GM18520 (cell line): ENCODE measurements around the gene MPST.

Experiments used
- ATAC-seq: cut with Tn5 transposase; IDR thresholded peaks from one replicate; pipeline ENCODE4 v1.9.1; 2021; ENCODE audit not compliant: unreplicated experiment

Gene MPST

DNA sequence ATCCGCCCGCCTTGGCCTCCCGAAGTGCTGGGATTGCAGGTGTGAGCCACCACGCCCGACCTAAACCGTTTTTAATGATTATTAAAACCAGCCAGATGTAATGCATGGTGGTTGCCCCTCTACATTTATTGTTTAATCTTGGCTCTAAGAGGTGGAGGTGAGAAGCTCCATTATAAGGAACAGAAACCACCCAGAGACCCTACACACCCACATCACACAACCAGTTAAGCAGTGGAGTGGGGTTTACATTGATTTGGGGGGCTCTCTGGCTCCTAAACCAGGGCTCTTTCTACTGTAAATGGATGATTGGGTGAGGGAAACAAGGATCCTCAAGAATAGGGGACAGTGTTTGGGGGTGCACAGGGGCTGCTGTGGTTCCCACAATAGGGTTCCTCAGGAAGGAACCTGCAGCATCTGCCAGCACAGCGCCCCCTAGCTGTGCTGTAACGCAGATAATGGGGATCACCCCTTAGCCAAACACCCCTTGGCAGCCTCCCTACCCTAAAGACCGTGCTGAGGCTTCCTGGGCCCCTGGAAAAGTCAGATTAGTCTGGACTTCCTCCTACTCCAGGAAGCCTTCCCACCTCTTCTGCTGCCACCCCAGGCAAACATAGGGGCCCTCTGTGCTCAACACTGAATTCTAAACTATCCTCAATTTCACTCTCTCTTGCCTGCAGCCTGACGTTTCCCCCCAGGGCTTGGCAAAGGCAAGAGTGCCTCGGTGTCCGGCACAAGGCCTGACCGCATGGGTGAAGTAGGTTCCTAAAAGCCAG lies 2.4 kb downstream of the MPST start:
- no peak for ATAC-seq

DNA sequence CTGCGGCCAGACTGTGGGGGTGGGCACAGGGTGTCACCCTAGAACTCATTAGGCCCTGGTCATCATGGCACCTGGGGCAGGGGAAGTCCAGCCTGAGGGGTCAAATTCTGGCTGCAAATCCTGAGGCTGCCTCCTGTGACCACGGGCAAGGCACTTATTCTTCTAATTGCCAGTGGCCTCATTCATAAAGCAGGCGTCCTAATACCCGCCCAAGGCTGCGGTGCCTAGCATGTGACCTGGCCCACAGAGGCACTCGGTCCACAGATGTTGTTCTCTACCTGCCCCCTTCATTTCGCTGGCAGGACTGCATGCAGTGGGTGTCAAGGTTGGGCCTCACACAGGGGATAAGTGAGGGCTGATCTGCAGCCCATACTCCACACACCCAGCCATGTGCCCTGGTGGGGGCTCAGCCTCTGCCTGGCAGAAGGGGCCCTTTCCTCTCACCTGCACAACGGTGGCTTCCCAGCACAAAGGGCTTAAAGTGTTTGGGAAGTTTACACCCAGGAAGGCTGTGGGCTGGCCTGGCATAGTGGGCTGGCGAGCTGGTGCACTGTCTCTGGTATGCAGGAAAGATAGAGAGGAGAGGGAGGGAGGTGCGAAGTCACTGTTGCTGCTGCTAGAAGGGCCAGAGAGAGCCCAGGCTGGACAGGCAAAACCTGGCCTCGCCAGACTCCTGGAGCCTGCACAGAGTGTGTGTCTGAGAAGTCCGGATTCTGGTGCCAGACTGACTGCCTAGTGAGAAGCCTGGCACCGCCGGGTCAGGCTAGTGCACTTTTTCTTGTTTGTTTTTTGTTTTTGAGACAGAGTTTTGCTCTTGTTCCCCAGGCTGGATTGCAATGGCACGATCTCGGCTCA lies 3.2 kb downstream of the MPST start:
- no peak for ATAC-seq

DNA sequence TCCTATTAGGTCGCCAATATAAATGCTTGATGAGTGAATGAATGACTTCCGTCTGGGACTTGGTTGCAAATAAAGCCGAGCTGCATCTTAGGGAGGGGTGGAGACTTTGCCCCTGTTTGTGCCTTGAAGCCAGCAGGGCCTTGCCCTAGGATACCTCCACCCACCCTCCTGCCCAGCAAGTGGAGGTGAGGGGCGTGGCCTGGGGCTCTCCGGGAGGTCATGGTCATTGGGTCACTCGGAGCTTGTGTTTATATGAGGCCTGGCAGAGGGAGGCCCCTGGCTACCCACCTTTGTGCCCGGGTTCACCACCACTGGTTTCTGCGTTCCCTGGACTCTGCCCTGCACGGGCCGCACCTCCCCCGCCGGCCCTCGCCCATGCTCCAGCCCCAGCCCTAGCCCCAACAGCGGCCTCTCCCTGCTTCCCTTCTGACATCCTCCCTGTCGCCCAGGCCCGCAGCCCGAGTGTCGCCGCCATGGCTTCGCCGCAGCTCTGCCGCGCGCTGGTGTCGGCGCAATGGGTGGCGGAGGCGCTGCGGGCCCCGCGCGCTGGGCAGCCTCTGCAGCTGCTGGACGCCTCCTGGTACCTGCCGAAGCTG lies 4.3 kb downstream of the MPST start:
- ATAC-seq: no peak

DNA sequence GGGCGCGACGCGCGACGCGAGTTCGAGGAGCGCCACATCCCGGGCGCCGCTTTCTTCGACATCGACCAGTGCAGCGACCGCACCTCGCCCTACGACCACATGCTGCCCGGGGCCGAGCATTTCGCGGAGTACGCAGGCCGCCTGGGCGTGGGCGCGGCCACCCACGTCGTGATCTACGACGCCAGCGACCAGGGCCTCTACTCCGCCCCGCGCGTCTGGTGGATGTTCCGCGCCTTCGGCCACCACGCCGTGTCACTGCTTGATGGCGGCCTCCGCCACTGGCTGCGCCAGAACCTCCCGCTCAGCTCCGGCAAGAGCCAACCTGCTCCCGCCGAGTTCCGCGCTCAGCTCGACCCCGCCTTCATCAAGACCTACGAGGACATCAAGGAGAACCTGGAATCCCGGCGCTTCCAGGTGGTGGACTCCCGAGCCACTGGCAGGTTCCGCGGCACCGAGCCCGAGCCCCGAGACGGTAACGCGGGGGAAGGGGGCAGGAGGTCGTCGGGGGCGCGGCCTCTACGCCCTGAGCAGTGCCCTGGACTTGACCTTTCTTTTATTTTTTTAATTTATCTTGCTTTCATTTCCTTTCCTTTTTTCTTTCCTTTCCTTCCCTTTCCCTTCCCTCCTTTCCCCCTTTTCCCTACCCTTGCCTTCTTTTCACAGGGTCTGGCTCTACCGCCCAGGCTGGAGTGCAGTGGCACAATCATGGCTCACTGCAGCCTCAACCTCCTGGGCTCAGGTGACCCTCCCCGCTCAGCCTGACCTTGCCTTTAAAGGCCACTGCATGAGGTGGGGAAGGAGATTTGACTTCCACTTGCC lies 5.0 kb downstream of the MPST start:
- no peak for ATAC-seq

DNA sequence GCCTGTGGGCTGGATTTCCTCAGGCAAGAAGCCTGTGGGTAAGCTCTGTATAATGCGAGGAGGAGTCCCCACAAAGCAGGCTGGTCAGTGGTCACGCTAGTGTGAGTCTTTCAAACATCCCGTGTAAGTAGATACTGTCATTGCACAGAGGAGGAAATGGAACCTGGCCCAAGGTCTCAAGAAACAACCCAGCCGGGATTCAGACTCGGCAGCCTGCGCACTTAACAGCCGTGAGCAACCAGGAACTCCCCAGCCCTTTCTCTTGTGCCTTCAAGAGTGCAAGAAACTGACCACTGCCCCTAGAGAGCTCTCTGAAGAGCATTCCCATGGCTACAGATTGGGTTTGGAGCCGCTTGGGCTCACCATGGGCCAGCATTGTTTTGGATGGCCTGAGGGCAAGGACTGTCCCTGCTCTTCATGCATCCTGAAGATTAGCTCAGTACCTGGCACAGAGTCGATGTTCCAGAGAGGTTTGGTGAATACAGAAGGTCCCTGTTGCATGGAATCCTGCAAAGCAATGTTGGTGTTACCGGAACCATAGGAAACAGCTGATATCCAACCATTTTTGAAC lies 6.0 kb downstream of the MPST start:
- no peak for ATAC-seq

DNA sequence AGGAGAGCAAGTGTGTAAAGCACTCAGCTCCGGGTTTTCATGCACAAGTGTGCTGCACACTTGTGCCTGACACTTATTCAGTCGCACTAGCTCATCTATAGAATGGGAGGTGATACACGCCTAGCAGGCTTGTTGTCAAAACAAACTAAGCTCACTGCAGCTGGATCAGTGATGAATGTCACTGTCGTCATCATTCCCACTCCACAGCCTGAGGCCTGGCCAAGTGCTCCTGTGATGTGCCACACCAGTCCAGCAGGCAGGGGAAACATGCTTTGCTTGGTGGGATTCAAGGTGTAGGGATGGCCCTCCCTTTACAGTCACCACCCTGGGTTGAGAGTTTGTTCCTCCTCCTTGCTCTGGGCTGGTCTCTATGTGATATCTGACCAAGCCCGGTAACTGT lies 6.8 kb downstream of the MPST start:
- no peak for ATAC-seq

DNA sequence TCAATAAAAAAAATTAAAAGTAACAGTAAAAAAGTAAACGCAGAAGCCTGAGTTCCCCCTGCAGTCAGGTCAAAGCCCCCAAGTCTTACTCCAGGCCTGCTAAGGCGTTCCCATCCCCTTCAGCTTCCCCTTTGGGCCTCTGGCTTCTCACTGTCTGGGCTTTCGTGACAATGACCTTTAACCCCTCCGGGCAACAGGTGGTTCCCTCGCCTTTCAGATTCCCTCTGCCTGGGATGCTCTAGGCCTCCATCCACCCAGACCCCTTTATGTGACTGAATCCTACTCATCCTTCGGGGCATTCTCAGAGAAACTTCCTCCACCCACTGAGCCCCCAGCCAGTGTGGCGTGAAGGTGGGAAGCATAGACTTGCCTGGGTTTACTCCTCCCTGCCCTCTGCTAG lies 8.0 kb downstream of the MPST start:
- no peak for ATAC-seq

DNA sequence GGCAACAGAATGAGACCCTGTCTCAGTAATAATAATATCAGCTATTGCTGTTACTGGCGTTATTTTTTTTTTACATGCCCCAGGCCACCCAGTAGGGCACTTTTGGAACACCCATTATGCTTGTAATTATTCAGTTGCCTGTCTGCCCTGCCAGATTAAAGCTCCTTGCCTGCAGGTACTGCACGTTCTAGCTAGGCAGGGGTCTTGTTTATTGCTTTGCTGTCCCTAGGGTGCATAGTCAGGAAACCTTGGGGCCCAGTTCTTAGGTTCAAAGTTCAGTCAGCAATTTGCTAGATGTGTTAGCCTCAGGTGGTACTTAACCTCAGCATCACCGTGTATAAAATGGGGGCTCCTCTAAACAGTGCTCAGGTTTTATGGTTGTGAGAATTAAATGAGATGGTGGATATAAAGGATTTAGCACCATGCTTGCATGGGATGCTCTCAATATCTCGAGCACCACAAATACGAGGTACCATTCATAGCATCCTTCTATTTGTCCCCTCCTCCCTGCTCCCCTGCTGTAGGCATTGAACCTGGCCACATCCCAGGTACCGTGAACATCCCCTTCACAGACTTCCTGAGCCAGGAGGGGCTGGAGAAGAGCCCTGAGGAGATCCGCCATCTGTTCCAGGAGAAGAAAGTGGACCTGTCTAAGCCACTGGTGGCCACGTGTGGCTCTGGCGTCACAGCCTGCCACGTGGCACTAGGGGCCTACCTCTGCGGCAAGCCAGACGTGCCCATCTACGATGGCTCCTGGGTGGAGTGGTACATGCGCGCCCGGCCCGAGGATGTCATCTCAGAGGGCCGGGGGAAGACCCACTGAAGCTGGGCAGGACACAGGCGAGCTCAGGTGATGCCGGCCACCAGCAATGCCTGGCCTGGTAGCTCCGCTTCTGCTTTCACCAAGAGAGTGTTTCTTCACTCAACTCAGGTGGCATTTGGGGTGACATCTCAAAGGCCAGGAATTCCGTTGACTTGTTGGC lies 9.4 kb downstream of the MPST start:
- no peak for ATAC-seq

DNA sequence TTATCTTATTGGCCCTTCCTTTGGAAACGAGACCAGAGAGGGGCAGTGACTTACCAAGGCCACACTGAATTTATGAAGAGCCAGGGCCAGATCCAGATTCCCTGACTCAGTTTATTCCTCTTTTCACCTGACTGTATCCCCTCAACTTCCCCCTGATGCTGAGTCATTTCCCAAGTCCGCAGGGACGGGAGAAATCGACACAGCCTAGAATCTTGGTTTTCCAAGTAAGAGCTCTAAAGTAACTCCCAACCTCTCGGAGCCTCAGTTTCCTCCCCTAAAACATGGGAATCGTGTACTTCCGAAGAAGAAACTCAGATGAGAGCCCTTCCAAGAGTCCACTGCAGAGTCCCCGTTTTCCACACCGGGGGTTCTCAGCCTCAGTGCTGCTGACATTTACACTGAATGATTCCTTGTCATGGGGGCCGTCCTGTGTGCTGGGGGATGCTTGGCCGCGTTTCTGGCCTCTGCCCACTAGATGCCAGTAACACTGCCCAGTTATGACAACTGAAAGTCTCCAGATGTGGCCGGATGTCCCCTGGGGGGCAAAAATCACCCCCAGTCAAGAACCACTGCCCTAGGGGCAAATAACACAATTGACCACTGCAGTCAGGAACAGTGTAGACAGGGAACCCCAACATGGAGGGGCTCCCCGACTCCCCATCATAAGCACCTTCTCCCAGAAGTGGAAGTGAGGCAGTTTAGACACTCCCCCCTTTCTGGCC lies 11.2 kb downstream of the MPST start:
- ATAC-seq: no peak

DNA sequence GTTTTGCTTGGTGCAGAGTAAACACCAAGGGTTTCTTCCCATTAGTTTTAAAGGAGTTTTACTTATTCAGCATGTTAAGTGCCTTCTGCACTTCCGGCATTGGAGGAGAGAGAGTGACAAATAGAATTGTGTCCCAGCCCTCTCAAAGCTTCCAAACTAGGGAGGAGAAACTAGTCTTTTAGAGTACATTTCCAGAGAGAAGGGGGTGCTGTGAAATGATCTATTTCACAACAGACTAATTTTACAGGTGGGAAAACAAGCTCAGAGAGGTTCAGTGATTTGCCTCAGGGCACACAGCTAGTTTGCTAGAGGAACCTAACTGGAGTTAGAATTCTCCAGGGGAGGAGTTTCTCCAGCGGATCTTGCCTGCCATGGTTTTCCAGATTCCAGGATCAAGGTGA lies 12.6 kb downstream of the MPST start:
- no peak for ATAC-seq

DNA sequence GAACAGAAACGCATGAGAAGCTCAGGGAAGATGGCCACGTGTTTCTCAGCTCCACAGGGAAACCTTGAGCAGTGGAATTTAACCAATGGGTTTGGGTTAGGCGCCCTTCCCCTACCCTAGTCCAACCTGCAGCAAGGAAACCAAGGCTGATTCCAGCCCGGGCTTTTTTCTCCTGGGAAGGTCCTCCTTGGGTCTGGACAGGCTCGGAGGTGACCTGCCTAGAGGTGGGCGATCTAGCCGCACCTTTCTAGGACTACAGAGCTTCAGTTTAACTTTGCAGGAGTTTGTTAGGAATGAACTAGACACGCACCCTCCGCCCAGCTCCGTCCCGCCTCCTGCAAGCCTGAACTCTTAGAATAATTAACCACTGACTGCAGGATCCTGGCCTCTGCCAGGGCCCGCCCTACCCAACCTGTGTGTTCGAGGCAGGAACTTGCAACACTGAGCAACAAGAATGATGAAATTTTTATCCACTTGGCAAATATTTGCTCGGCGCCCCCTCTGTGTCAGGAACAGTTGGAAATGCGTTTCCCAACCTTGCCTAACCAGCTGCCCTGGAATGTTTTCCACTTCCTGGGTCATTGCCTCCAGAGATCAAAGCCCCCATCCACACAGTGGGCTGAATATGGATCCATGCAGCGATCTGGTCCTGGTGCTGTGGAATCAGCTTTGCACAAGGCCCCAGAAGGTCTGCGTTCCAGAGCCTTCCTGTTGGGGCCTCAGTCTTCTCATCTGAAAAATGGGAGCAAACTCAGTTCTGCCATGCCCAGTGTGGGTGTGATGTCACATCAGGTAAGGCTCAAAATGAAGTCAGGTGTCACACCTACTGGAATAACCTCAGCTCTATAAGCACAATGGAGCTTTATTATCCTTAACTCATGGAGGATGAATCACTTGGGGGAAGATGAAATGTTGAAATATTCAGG lies 13.3 kb downstream of the MPST start:
- ATAC-seq: no peak

DNA sequence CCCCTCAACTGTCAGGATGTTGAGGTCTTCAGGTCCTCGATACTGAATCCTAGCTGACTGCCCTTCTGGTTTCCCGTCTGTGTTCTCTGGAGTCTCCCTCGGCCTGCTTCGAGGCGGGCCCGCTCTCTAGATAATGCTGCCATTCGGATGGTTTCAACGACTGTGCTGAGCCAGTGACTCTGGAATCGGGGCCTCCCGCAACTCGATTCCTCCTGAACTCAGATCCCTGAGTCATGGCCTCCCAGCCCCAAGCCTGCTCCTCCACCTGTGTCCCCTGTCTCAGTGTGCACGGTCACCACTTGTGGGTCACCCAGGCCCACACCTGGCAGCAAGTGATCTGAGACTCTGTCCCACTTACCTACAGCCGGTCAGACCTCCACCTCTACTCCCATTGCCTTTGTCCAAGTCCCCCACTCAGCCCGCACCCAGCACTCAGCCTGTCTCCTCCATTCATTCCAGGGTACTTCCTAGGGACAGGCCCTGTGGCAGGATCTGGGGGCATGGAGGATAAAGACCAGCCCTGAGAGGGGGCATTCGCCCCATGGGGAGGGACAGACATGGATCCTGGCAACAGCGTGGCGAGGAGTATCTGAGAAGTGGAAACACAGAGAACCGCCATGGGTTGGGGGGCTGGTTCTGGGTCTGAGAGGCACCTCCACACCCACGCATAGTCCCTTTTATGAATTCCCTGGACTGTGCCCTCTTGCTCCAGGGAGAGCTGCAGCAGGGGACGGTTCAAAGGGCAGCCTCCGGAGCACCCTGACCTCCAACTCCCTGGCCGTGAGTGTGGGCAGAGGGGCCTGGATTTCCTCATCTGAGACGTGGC lies 14.3 kb downstream of the MPST start:
- ATAC-seq: no peak

DNA sequence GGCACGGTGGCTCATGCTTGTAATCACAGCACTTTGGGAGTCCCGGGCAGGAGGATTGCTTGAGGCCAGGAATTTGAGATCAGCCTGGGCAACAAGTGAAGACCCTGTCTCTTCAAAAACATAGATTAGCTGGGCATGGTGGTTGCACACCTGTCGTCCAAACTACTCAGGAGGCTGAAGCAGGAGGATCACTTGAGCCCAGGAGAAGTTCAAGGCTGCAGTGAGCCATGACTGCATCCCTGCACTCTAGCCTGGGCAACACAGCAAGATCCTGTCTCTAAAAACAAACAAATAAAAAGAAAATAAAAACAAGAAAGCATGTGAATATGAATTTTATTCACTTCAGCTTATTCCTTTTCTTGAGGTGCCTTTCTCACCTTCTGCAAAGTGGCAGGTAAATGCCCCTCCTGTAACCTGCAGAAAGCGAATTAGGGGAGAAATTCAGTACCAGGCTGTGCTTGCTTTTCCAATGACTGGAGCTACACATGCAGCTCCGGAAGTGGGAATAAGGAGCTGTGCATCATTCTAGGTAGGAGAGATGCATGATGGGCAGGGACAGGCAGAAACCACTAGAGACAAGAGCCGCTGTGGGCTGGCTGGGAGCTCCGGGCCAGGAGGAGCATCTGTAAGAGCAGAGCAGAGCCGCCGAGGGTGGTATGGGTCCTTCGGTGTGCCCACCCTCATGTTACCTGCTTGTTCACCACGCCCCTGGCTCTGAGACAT lies 17.3 kb downstream of the MPST start:
- no peak for ATAC-seq

DNA sequence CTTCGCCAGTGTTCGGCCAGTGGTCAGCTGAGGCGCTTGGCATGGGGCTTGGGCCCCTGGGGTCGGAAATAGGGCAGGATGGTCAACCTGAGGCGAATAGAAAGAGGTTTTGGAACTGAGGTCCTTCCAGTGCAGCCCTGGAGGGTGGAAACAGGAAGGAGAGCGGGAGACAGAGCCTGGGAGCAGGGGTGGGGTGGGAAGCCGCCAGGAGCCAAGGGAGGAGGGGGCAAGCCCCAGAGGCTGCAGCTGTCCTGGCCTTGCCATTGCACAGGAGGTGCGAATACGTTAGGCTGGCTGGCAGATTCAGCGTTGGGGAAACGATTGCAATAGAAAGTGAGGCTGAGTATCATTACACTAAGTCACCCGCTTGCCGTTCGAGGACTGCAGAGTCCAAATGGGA lies 18.1 kb downstream of the MPST start:
- ATAC-seq: no peak

DNA sequence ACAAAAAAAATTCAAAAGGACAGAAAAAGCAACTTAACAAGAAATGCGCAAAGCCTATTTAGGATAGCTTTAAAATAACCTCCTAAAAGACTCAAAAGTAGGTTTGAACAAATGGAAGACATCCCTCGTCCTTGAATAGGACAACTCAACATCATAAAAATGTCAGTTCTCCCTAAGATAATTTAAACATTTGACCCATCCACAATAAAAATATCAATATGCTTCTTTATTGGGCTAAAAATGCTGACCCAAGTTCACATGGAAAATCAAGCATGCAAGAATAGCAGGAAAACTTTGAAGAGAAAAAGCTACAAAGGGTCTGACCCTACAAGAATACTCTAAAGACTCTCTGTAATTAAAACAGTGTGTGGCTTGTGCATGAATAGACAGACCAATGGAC lies 19.9 kb downstream of the MPST start:
- ATAC-seq: no peak

DNA sequence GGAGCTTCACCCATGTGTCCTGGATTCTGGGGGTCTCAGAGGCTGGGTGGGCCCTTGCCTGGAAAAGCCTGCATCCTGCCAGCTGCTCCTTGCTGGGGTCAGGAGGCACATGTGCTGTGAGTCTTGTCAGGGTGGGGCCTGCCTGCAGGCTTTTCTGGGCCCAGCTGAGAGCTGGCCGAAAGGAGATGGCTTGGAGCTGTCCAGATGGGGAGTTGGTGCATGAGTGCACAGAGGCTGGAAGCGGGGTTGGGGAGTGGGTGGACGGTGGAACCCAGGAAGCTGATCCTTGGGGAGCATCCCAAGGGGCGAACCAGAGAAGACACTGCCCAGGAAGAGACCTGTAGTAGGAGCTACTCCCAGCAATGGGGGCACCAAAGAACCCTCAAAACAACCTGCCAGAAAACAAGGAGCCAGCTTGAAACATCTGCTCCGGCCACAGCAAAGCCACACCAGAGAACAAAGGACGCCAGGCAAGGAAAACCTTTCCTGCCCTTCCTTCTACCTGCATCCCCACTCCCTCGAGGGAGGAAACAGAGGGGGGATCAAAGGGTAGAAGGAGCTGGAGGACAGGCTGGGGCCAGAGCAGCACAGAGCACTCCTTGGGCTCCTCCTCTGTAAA lies 23.8 kb downstream of the MPST start:
- ATAC-seq: no peak
